B cell (primary cell): Measurements from ENCODE around the gene IGSF1. TPM values are rescaled to one million over a fixed set of nuclear protein-coding genes. Genes with fewer than 3 reads are reported as not detected.

Source experiments
- ATAC-seq: fragments of 200-7000 bp; cut with Tn5 transposase; one replicate; pipeline ENCODE4 v1.10.0; 2021; ENCODE audit warnings: low read depth, mild to moderate bottlenecking, moderate number of reproducible peaks, moderate library complexity
- CTCF ChIA-PET: fragments of 350-600 bp; sonication (Branson Sonifier 250); formaldehyde crosslinking; loops from one replicate; lab custom pipeline; 2021; ENCODE audit warnings: antibody characterized with exemption, inconsistent platforms; lab: Charles Lee
- POLR2A ChIA-PET: fragments of 350-600 bp; sonication (Branson Sonifier 250); formaldehyde crosslinking; loops from one replicate; lab custom pipeline; 2021; ENCODE audit warnings: antibody characterized with exemption; lab: Charles Lee
- DNase-seq: peaks from one replicate; pipeline ENCODE4 v3.0.0; 2013
- H2AFZ ChIP-seq: 2 replicates; pipeline ENCODE4 v1.6.1; 2012; ENCODE audit warnings: mild to moderate bottlenecking, low read depth, low read length; ENCODE audit not compliant: insufficient read depth, poor library complexity, severe bottlenecking
- H3K27ac ChIP-seq, 2 donors: 1 replicate in 1 of 2; 2 replicates in 1 of 2; pipeline ENCODE4 v1.5.1; 2012 to 2013; ENCODE audit warnings: low read length in 2 of 2, mild to moderate bottlenecking in 2 of 2, moderate library complexity in 1 of 2
- H3K27me3 ChIP-seq, 4 experiments: fragments of 200-600 bp in 1 of 4; sonication (generic) in 1 of 4; replicated peaks in 1 of 4; 1 replicate in 2 of 4; 2 replicates in 2 of 4; pipeline versions ENCODE4 v1.6.1 to v1.7.0; 2013 to 2016; ENCODE audit warnings: low read length in 3 of 4, mild to moderate bottlenecking in 2 of 4, mixed read lengths in 1 of 4, moderate library complexity in 1 of 4; ENCODE audit not compliant: insufficient read depth in 4 of 4, control insufficient read depth in 3 of 4; ENCODE audit errors: control extremely low read depth in 1 of 4
- H3K36me3 ChIP-seq, 2 experiments: replicated peaks in 1 of 2; 1 replicate in 1 of 2; 2 replicates in 1 of 2; pipeline versions ENCODE4 v1.6.1 to v1.7.1; 2013; ENCODE audit warnings: low read length in 1 of 2; ENCODE audit not compliant: insufficient read depth in 2 of 2, control insufficient read depth in 1 of 2; ENCODE audit errors: control extremely low read depth in 1 of 2, extremely low read depth in 1 of 2
- H3K4me1 ChIP-seq, 2 donors: fragments of 200-600 bp in 1 of 2; sonication (generic) in 1 of 2; 1 replicate in 1 of 2; 2 replicates in 1 of 2; pipeline versions ENCODE4 v1.5.1 to v1.6.1; 2013 to 2017; ENCODE audit warnings: low read length in 2 of 2; ENCODE audit not compliant: control insufficient read depth in 2 of 2, insufficient read depth in 2 of 2
- H3K4me2 ChIP-seq: replicated peaks from 2 replicates; pipeline ENCODE3; 2012; ENCODE audit warnings: mild to moderate bottlenecking, low read depth, low read length; ENCODE audit not compliant: poor library complexity, severe bottlenecking
- H3K4me3 ChIP-seq, 5 experiments: fragments of 200-600 bp in 1 of 5; sonication (generic) in 1 of 5; 1 replicate in 3 of 5; 2 replicates in 2 of 5; pipeline versions ENCODE4 v1.5.1 to v1.7.0; 2011 to 2016; ENCODE audit warnings: low read length in 4 of 5, mild to moderate bottlenecking in 4 of 5, low read depth in 2 of 5, control low read depth in 1 of 5, moderate library complexity in 1 of 5; ENCODE audit not compliant: insufficient read depth in 1 of 5; ENCODE audit errors: control extremely low read depth in 1 of 5, extremely low read depth in 1 of 5
- H3K79me2 ChIP-seq: fragments of 200-600 bp; sonication (generic); one replicate; pipeline ENCODE4 v1.6.0; 2016; ENCODE audit warnings: low read length; ENCODE audit not compliant: control insufficient read depth, insufficient read depth
- H3K9ac ChIP-seq: fragments of 200-600 bp; sonication (generic); 2 replicates; pipeline ENCODE4 v1.6.1; 2017; ENCODE audit warnings: mild to moderate bottlenecking, low read length, moderate library complexity
- H3K9me3 ChIP-seq, 3 donors: one replicate each; pipeline versions ENCODE4 v1.6.1 to v1.7.1; 2013; ENCODE audit warnings: low read length in 2 of 3; ENCODE audit not compliant: control insufficient read depth in 2 of 3, insufficient read depth in 1 of 3; ENCODE audit errors: control extremely low read depth in 1 of 3
- H4K20me1 ChIP-seq: 2 replicates; pipeline ENCODE4 v1.6.0; 2012; ENCODE audit warnings: mild to moderate bottlenecking, low read length; ENCODE audit not compliant: insufficient read depth, control insufficient read depth, poor library complexity, severe bottlenecking
- H3K27ac Mint-ChIP-seq: one replicate; pipeline ENCODE4 v1.8.0; 2021; ENCODE audit warnings: mixed read lengths
- H3K27me3 Mint-ChIP-seq: one replicate; pipeline ENCODE4 v1.8.0; 2021; ENCODE audit warnings: mixed read lengths
- H3K4me1 Mint-ChIP-seq: one replicate; pipeline ENCODE4 v1.8.0; 2021; ENCODE audit warnings: mixed read lengths
- H3K4me3 Mint-ChIP-seq: one replicate; pipeline ENCODE4 v1.8.0; 2021; ENCODE audit warnings: mixed read lengths
- H3K9me3 Mint-ChIP-seq: one replicate; pipeline ENCODE4 v1.8.0; 2022; ENCODE audit warnings: mixed read lengths; ENCODE audit not compliant: insufficient read depth
- EZH2 ChIP-seq: IDR thresholded peaks from 2 replicates; pipeline ENCODE4 v1.6.1; 2012; ENCODE audit warnings: borderline replicate concordance, low read depth, mild to moderate bottlenecking, moderate library complexity, low read length; ENCODE audit not compliant: insufficient read depth, poor library complexity, severe bottlenecking
- WGBS: methylation state at CpG from one replicate; pipeline ENCODE4 v1.1.5; 2013; ENCODE audit warnings: missing lambda C conversion rate; ENCODE audit not compliant: insufficient coverage; 5-methylcytosine and 5-hydroxymethylcytosine counted together
- intact Hi-C: fragments of 100-400 bp; cut with micrococcal nuclease; formaldehyde crosslinking; loops from one replicate; pipeline ENCODE4 v1.10.0; 2022
- polyA plus RNA-seq: library from polyadenylated mRNA; depleted of rRNA; stranded (reverse); fragments of >200 nt; gene quantifications from 2 replicates; pipeline ENCODE4 v1.2.3, GENCODE V29; 2012
- total RNA-seq, 2 donors: library from RNA; stranded (reverse); fragments of 120-200 nt in 1 of 2; gene quantifications; 1 replicate in 1 of 2; 2 replicates in 1 of 2; pipeline versions ENCODE4 v1.2.3 to v1.2.4, GENCODE V29; 2013 to 2022
- TF ChIP-seq, protein P1 (sequence below): fragments of 200-600 bp; IDR thresholded peaks from one replicate; pipeline ENCODE4 v1.8.0; 2022; ENCODE audit warnings: antibody characterized with exemption, mild to moderate bottlenecking

The IGSF1 gene
- total and polyA plus RNA-seq, 2 donors (not counting 1 experiment from before 2014, with no cell fraction given): not detected

- H3K36me3 ChIP-seq: no peaks in the 10 kb centered on the region
- no peaks in the 10 kb centered on the region for H3K4me1 ChIP-seq
- H3K27ac ChIP-seq: no peak overlapping the region
- H3K9me3 Mint-ChIP-seq: no peaks in the 10 kb centered on the region
- no peak overlapping the region for H3K4me3 Mint-ChIP-seq
- no peaks in the 10 kb centered on the region for H3K27me3 Mint-ChIP-seq
- H3K4me3 ChIP-seq: no peak overlapping the region
- no CpG with 5 or more reads among the region's 4 CpGs for WGBS
- ATAC-seq (no peak), DNase-seq (no peak)
- H3K4me1 Mint-ChIP-seq: no peaks in the 10 kb centered on the region
- H3K27me3 ChIP-seq: no peaks in the 10 kb centered on the region
- intact Hi-C loops: no loop called here
- H4K20me1 ChIP-seq: no peaks in the 10 kb centered on the region
- no peak overlapping the region for H3K9ac ChIP-seq
- no peak overlapping the region for H3K27ac Mint-ChIP-seq
- CTCF ChIA-PET: no interaction called here
- H2AFZ ChIP-seq: no peak overlapping the region
- TF ChIP-seq, protein P1, sequence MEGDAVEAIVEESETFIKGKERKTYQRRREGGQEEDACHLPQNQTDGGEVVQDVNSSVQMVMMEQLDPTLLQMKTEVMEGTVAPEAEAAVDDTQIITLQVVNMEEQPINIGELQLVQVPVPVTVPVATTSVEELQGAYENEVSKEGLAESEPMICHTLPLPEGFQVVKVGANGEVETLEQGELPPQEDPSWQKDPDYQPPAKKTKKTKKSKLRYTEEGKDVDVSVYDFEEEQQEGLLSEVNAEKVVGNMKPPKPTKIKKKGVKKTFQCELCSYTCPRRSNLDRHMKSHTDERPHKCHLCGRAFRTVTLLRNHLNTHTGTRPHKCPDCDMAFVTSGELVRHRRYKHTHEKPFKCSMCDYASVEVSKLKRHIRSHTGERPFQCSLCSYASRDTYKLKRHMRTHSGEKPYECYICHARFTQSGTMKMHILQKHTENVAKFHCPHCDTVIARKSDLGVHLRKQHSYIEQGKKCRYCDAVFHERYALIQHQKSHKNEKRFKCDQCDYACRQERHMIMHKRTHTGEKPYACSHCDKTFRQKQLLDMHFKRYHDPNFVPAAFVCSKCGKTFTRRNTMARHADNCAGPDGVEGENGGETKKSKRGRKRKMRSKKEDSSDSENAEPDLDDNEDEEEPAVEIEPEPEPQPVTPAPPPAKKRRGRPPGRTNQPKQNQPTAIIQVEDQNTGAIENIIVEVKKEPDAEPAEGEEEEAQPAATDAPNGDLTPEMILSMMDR: no peak
- TF ChIP-seq EZH2: no peak
- POLR2A ChIA-PET: no interaction called here
- no peaks in the 10 kb centered on the region for H3K79me2 ChIP-seq
- no peaks in the 10 kb centered on the region for H3K9me3 ChIP-seq
- H3K4me2 ChIP-seq: no peak overlapping the region
Measured at GRCh38 chrX:131235768-131236545, 53.1 kb downstream of the IGSF1 start.

DNA sequence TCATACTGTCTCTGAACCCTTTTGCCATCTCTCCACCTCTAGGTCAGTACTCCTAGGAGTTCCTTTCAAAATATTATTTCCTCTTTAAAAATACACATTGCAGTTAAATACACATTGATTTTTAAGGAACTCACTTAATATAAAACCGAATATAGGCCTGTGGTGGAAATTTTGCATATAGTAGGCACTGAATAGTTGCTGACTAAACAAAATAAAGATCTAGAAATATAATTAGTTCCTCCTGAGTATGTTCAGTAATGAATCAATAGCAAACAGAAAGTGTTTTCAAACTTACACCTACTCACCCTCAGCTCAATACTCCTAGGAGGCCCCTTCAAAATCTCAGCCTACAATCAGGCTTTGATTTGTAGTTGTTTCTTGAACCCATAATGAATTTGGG lies 61.5 kb downstream of the IGSF1 start:
- H3K4me3 Mint-ChIP-seq: no peak overlapping the region
- no peak overlapping the region for H3K9ac ChIP-seq
- no peaks in the 10 kb centered on the region for H3K4me1 Mint-ChIP-seq
- no peaks in the 10 kb centered on the region for H3K79me2 ChIP-seq
- no peaks in the 10 kb centered on the region for H4K20me1 ChIP-seq
- no peak for TF ChIP-seq EZH2
- TF ChIP-seq, protein P1: no peak
- CTCF ChIA-PET: no interaction called here
- no peak overlapping the region for H2AFZ ChIP-seq
- H3K4me3 ChIP-seq: no peak overlapping the region
- H3K4me2 ChIP-seq: no peak overlapping the region
- WGBS: no CpG with 5 or more reads among the region's 1 CpG
- ATAC-seq (no peak), DNase-seq (no peak)
- no peaks in the 10 kb centered on the region for H3K27me3 ChIP-seq
- H3K27ac ChIP-seq: no peak overlapping the region
- intact Hi-C loops: no loop called here
- no peaks in the 10 kb centered on the region for H3K9me3 Mint-ChIP-seq
- H3K4me1 ChIP-seq: no peaks in the 10 kb centered on the region
- H3K27me3 Mint-ChIP-seq: no peaks in the 10 kb centered on the region
- H3K36me3 ChIP-seq: no peaks in the 10 kb centered on the region
- no peaks in the 10 kb centered on the region for H3K9me3 ChIP-seq
- H3K27ac Mint-ChIP-seq: no peak overlapping the region
- POLR2A ChIA-PET: no interaction called here
